Transverse colon (tissue), 4 donors: ENCODE results near the gene AKR1B15. TPM values are rescaled to one million over a fixed set of nuclear protein-coding genes. Genes with fewer than 3 reads are reported as not detected.

Source experiments
- DNase-seq: peaks from one replicate; pipeline ENCODE4 v3.0.0-alpha.2; 2019
- H3K27ac ChIP-seq, 4 donors: fragments of 200-600 bp; sonication (generic); 2 replicates each; pipeline ENCODE4 v1.5.1; 2016 to 2018; ENCODE audit warnings: inconsistent platforms in 4 of 4
- H3K27me3 ChIP-seq: fragments of 200-600 bp; sonication (generic); 2 replicates; pipeline ENCODE4 v1.5.1; 2017; ENCODE audit warnings: inconsistent platforms
- H3K36me3 ChIP-seq, 4 donors: fragments of 200-600 bp; sonication (generic); 2 replicates each; pipeline ENCODE4 v1.5.1; 2017 to 2019; ENCODE audit warnings: inconsistent platforms in 4 of 4
- H3K4me1 ChIP-seq, 4 donors: fragments of 200-600 bp; sonication (generic); 2 replicates each; pipeline ENCODE4 v1.5.1; 2017 to 2020; ENCODE audit warnings: inconsistent platforms in 4 of 4
- H3K4me3 ChIP-seq, 4 donors: fragments of 200-600 bp; sonication (generic); 1 replicate in 1 of 4; 2 replicates in 3 of 4; pipeline versions ENCODE4 v1.5.1 to v1.6.1; 2017 to 2019; ENCODE audit warnings: inconsistent platforms in 4 of 4
- H3K9me3 ChIP-seq, 2 donors: fragments of 200-600 bp; sonication (generic); 2 replicates each; pipeline ENCODE4 v1.5.1; 2017 to 2019; ENCODE audit warnings: inconsistent platforms in 2 of 2
- EP300 ChIP-seq: sonication (generic); formaldehyde crosslinking; IDR thresholded peaks from one replicate; pipeline ENCODE4 v1.6.1; 2017; ENCODE audit warnings: antibody characterized with exemption, low read depth
- POLR2A ChIP-seq: fragments of 450-650 bp; IDR thresholded peaks from one replicate; pipeline ENCODE4 v1.6.1; 2016; ENCODE audit warnings: antibody characterized with exemption, mild to moderate bottlenecking, moderate library complexity
- POLR2AphosphoS5 ChIP-seq, 3 donors: sonication (generic); formaldehyde crosslinking; IDR thresholded peaks; one replicate each; pipeline ENCODE4 v1.6.1; 2016; ENCODE audit warnings: antibody characterized with exemption in 3 of 3
- WGBS, 2 donors: methylation state at CpG; one replicate each; pipeline ENCODE4 v1.1.5; 2018; ENCODE audit warnings: low coverage in 1 of 2; 5-methylcytosine and 5-hydroxymethylcytosine counted together
- in situ Hi-C, 4 donors: fragments of 200-750 bp; cut with MboI; loops; one replicate each; pipeline versions ENCODE4 v1.15.0 to v1.15.1; 2017; ENCODE audit warnings: low sequenced_read_pairs in 3 of 4, low pct_ligation_motif_present in 1 of 4, low pct_unique_long_range_greater_than_20kb in 1 of 4
- intact Hi-C: fragments of 100-400 bp; cut with DNase I; formaldehyde crosslinking; loops from one replicate; pipeline ENCODE4 v1.15.1; 2023; ENCODE audit warnings: low total_unique reads
- total RNA-seq, 4 donors: library from RNA; depleted of rRNA; stranded (reverse); fragments of >200 nt; gene quantifications; one replicate each; pipeline ENCODE4 v1.1.0, GENCODE V29; 2016
- TF ChIP-seq, protein P1 (sequence below), 5 experiments: fragments of 200-600 bp in 3 of 5; fragments of 450-650 bp in 2 of 5; sonication (generic) in 3 of 5; IDR thresholded peaks; 1 replicate in 2 of 5; 2 replicates in 3 of 5; pipeline ENCODE4 v1.5.1; 2016 to 2017; ENCODE audit warnings: antibody characterized with exemption in 5 of 5, inconsistent platforms in 3 of 5, mild to moderate bottlenecking in 2 of 5, moderate library complexity in 1 of 5

Gene AKR1B15
- total RNA-seq, 4 donors from 2014 or later, result 0.48 TPM; not detected in 3

DNA sequence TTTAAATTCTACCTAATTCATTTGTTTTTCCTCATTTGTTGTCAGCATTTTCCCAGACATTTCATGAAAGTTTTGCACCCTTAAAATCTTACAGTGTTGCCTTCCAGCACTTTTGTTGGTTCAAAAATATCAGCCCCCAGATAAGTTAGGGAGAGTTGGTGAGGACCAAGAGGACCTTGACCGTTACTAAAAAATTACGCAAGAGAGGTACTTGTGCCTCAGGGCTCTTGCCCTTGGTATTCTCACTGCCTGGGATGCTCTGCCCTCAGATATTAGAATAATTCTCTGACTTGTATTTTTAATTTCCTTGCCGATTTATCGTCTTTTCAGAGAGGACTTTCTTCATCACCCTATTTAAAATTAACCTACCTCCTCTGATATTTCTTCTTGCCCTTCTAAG, 3.5 kb upstream of the AKR1B15 start:
- Histone ChIP-seq H3K36me3 (no peaks in the 10 kb centered on the region), H3K4me1 (peaks cover 0 to 10% (median 3%) of the 10 kb centered on the region in 4 donors), H3K4me3 (no peak overlapping the region), H3K27ac (no peak overlapping the region), H3K9me3 (no peaks in the 10 kb centered on the region), H3K27me3 (no peaks in the 10 kb centered on the region)
- intact Hi-C loops (loop anchor here (5.0 kb wide), 1 partner anchor 1427 kb away; no protein-coding TSS in a partner anchor), in situ Hi-C loops (loop anchor here in 1 of 4 donors (25.0 kb wide), 1 partner anchor 108 kb away; no protein-coding TSS in a partner anchor)
- WGBS, 2 donors, result 85 to 89% methylated on average over 4 of the region's 4 CpGs
- no peak for DNase-seq
- TF ChIP-seq, protein P1, sequence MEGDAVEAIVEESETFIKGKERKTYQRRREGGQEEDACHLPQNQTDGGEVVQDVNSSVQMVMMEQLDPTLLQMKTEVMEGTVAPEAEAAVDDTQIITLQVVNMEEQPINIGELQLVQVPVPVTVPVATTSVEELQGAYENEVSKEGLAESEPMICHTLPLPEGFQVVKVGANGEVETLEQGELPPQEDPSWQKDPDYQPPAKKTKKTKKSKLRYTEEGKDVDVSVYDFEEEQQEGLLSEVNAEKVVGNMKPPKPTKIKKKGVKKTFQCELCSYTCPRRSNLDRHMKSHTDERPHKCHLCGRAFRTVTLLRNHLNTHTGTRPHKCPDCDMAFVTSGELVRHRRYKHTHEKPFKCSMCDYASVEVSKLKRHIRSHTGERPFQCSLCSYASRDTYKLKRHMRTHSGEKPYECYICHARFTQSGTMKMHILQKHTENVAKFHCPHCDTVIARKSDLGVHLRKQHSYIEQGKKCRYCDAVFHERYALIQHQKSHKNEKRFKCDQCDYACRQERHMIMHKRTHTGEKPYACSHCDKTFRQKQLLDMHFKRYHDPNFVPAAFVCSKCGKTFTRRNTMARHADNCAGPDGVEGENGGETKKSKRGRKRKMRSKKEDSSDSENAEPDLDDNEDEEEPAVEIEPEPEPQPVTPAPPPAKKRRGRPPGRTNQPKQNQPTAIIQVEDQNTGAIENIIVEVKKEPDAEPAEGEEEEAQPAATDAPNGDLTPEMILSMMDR (IDR thresholded peaks at IDR 0.05), result no peak
- TF ChIP-seq EP300, result no peak
- TF ChIP-seq POLR2AphosphoS5 (IDR thresholded peaks at IDR 0.05), result no peak
- no peak for TF ChIP-seq POLR2A

DNA sequence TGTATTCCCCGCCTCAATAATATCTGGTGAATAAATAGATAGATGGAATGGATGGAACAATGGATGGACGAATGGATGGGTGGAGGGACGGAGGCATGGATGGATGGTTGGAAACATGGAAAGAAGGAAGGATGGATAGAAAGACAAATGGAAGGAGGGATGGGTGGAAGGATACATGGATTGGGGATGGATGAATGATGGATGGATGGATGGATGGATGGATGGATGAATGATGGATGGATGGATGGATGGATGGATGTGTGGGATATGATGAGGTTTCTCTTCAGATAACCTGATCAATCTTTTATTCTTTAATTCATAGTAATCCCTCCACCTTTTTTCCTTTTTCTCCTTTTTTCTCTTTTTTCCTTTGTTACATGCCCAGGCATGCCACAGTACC, 3.0 kb upstream of the AKR1B15 start:
- Histone ChIP-seq H3K27ac (no peak overlapping the region), H3K27me3 (no peaks in the 10 kb centered on the region), H3K36me3 (no peaks in the 10 kb centered on the region), H3K4me3 (no peak overlapping the region), H3K4me1 (peaks cover 0 to 10% (median 3%) of the 10 kb centered on the region in 4 donors), H3K9me3 (no peaks in the 10 kb centered on the region)
- in situ Hi-C loops (loop anchor here in 1 of 4 donors (25.0 kb wide), 1 partner anchor 109 kb away; no protein-coding TSS in a partner anchor), intact Hi-C loops (loop anchor here (5.0 kb wide), 1 partner anchor 1426 kb away; no protein-coding TSS in a partner anchor)
- no peak for DNase-seq
- no peak for TF ChIP-seq POLR2AphosphoS5 (IDR thresholded peaks at IDR 0.05)
- TF ChIP-seq EP300, result no peak
- TF ChIP-seq POLR2A, result no peak
- TF ChIP-seq, protein P1 (IDR thresholded peaks at IDR 0.05), result no peak
- 87 to 92% methylated on average over 3 of the region's 3 CpGs for WGBS, 2 donors

DNA sequence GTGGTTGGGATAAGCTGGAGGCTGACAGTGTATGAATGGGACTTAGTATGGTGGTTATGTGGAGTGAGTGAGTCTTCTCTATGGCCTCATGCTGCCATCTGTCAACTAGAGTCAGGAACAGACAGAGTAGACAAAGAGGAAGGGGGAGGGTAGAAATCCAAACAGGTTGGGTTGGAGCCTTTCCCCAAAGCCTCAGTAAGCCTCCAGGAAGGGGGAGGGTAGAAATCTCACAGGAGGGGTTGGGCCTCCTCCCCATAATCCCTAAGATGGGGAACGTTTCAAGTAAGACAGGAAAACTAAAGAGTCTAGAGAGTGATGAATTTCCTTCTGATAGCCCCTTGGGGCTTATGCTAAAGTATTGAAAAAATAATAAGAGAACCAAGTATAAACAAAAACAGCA, 2.0 kb upstream of the AKR1B15 start:
- WGBS, 2 donors, result 0% methylated on average over 1 of the region's 1 CpG; no CpG with 5 or more reads in 1 of the 2 donors
- TF ChIP-seq POLR2AphosphoS5 (IDR thresholded peaks at IDR 0.05), result no peak
- no peak for TF ChIP-seq EP300
- TF ChIP-seq, protein P1 (IDR thresholded peaks at IDR 0.05), result no peak
- no peak for TF ChIP-seq POLR2A
- Histone ChIP-seq H3K36me3 (no peaks in the 10 kb centered on the region), H3K4me1 (peaks cover 0 to 10% (median 3%) of the 10 kb centered on the region in 4 donors), H3K4me3 (no peak overlapping the region), H3K27me3 (no peaks in the 10 kb centered on the region), H3K27ac (no peak overlapping the region), H3K9me3 (no peaks in the 10 kb centered on the region)
- in situ Hi-C loops, result loop anchor here in 1 of 4 donors (25.0 kb wide), 1 partner anchor 110 kb away; no protein-coding TSS in a partner anchor
- intact Hi-C loops, result loop anchor here (5.0 kb wide), 1 partner anchor 1425 kb away; no protein-coding TSS in a partner anchor
- no peak for DNase-seq

DNA sequence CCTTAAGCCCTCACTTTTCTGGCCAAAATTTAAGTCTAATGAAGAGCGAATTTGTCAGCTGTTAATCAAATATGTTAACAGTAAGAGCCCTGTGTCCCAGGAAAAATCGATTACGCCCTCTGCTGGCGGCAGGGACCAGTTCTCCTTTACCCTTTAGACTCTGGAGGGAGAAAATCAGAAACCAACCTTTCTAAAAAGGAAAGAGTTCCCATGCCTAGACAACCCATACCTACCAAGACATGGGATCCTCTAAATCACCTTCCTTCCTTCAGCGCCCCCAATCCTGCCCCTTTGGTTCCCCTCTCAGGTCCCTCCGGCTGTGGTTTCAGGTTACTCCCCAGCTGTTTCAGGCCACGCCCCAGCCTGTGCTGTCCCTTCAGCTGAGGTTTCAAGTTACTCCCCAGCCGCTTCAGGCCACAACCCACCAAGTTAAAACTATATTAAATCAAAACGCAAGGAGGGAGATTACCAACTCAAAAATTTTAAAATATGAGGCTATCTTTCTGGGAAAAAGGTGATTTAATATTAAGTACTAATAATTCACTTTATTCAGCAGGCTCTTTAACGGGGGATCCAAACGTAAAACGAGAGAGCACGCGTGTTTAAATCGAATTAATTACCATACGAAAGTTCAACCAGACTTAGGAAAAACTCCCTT, 1.4 kb upstream of the AKR1B15 start:
- TF ChIP-seq, protein P1 (IDR thresholded peaks at IDR 0.05), result peak; percentile 83 to 92 (median 88)
- TF ChIP-seq POLR2A (no peak), EP300 (no peak)
- WGBS, 2 donors, result 10 to 13% methylated on average over 13 to 16 of the region's 16 CpGs
- Histone ChIP-seq H3K36me3 (no peaks in the 10 kb centered on the region), H3K27ac (peak overlapping the region in 1 of 4 donors; percentile 47), H3K27me3 (no peaks in the 10 kb centered on the region), H3K9me3 (no peaks in the 10 kb centered on the region), H3K4me1 (peaks cover 0 to 10% (median 3%) of the 10 kb centered on the region in 4 donors), H3K4me3 (peak overlapping the region in 2 of 4 donors; percentile 16 to 51)
- intact Hi-C loops (loop anchor here (5.0 kb wide), 1 partner anchor 1425 kb away; no protein-coding TSS in a partner anchor), in situ Hi-C loops (loop anchor here in 1 of 4 donors (25.0 kb wide), 1 partner anchor 110 kb away; no protein-coding TSS in a partner anchor)
- peak; percentile 83 for DNase-seq
